NOMO-1 (cell line): ENCODE measurements around the gene KRT78.
"Not testable (repeated sequence)": the region's sequence is repeated elsewhere in the genome, so short reads cannot be mapped to it uniquely, and the experiment has no call there.

ENCODE experiments used
- DNase-seq, 2 experiments: peaks; one replicate each; lab custom pipeline; 2025; ENCODE audit not compliant: unreplicated experiment in 2 of 2; lab: John Stamatoyannopoulos, UW

The KRT78 gene

DNA sequence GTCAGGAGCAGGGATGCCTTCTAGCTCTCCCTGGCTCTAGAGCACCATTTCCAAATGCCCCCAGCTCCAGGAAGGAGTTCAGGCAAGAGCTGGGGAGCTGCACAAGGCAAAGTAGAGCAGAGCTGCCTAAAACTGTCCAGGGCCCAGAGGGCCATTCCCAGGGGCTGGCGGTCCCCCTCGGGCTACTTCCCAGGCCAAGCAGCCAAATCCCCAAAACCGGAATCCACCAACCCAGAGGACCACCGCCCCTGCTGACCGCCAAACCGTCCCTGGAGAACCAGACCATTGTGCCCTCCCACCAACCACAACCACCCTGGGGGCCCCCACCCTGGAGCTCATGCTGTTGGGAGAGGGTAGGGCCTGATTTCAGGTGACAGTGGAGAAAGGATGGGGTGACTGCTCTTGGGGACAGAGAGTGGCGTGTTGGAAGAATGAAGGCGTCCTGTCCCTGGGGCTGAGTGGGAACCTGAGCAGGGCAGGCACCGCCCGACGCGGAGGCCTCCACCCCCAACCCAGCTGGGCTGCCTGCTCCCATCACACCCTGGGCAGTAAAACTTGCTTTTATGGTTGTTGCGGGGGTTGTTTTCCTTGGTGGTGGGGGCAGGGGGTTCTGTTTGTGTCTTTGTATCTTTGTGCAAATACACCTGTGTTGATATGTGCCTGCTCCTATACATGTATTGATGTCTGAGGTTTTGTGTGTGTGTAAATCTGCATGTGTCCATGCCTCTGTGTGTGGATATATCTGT, 24.0 kb upstream of the KRT78 start:
- DNase-seq: no peak

DNA sequence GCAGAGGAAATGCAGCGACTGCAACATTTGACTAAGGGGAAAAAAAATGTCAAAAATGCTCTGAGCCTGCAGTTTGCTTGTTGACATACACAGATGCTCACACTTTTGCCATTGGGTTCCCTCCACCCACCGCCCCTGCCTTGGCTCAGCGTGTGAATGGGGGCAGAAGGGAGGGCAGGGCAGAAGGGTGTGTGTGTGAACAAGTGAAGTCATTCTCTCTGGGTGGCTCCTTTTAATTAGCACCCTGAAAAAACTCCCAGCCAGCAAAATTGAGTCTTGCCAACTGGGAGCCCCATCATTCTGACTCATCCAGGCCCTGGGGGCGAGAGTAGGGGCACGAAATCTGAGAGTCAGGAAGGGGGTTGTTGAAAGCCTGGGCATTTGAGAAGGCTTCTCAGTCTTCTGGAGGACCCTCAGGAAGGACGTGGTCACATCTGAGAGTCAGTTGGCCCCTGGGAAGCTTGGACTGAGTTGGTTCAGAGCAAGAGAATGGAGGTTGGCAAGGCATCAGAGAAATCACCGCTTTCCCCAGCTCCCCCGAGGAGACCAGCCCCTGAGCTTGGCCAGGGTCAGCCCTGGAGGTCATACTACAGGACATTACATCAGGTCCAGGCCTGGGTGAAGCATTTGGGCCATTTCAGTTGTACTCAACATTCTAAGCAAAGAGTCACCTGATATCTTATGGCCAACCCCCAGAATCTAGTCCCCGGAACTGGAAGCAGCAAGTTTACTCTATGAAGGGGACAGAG, 22.7 kb upstream of the KRT78 start:
- DNase-seq: no peak

DNA sequence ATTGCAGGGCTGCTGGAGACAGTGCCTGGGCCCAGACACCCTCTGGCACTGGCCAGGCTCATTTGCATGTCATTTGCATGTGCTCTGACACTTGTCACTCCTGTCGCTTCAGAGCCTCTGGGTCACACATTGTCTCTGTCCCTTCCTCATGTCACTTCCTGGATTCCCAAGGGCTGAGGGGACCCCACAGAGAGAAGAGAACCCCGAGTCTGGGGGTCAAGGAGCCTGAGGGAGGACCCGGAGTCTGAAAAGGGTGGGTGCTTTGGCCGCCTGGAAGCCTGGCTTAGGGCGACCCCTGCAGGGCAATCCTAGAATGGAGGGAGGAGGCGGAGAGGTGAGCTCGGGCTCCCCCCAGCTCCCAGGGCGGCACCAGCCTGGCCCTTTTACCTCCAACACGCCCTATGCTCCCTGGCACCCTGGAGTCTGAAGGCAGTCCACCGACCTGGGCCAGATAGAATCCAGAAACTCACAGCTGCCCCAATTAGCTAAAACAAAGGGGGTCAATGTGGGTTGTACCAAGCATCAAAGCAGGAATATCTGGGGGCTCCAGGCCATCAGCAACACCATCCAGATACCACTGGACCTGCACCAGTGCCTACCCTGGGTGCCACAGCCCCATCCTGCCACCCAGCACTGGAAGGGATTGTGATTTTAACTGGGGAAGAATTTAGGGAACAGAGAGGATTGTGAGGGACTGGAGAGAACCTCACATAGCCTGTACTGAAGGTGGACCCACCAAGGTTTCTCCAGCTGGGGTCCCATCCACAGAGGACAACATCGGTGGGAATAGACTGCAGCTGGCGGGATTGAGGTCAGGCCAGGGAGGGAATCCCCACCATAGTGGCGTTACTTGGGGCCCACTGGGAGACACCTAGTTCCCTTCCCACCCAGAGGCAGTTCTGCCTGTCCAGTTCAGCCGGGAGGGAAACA, 21.8 kb upstream of the KRT78 start:
- peak; percentile 25 to 46 for DNase-seq

DNA sequence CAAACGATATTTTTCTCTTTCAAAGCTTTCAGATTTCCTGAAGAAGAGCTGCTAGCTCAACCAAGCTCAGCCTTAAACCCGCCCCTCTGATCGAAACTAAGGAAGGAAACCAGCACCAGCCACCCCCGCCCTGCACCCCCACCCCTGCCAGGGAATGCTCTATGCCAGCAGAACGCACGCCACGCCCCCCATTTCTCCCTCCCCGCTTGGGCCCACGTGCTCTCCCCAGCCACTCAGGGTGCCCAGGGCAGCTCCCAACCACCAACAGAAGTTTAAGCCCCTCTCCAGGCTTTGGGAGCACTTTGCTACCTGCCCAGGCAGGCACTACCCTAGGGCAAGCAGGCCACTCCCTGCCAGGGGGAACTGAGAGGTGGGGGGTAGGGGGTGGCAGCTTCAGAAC, 18.8 kb upstream of the KRT78 start:
- DNase-seq: peak in 1 of 2 experiments; percentile 32

DNA sequence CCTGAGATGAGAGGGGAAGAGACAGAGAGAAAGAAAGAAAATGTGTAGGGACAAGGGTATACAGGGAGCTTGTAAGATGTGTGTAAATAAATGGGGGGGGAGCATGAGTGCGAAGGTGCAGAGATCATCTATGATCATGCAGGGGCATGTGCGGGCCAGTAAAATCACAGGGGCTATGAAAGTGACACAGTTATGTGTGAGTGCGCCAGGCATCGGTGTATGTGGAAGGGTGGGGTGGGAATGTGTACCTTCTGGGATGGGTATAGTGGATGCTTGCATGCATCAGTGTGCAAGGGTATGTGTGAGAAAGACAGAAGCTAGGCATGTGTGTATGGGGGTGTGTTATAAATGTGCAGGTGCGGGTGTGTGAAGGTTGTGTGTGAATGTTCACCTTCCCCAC, 18.4 kb upstream of the KRT78 start:
- no peak for DNase-seq

DNA sequence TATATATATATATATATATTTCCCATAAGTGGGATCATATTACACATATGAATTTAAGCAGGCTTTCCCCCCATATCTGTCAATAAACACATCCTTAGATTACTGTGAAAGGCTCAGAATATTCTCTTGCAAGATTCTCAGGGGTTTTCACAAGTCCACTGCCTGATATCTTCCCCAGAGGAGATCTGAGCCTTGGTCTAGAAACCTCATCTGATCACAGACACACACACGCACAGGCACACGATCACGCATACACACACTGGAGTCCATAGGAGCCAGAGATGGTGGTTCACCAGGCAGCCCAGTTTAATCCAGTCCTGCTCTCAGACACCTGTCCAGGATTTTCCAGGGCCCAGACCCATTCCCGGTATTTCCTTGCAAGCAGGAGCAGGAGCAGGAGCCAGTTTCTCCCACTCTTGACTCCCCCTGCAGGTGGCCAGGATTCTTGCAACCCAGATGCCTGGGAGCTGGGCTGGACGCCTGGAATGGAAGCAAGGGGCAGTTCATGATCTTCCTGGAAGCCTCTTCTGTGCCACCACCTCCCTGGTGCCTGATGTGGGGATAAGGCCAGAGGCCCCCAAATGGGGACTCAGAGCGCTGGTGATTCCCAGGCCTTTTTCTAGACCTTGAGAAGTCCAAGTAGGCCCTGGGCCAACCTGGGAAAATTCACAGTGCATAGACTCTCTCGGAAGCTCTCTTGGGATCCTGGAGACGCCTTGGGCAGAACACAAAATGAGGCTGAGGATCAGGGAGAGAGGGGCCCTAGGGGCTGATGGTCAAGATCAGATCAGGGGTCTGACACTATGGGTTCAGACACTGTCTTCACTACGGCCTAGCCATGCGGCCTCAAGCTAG, 16.5 kb upstream of the KRT78 start:
- no peak for DNase-seq

DNA sequence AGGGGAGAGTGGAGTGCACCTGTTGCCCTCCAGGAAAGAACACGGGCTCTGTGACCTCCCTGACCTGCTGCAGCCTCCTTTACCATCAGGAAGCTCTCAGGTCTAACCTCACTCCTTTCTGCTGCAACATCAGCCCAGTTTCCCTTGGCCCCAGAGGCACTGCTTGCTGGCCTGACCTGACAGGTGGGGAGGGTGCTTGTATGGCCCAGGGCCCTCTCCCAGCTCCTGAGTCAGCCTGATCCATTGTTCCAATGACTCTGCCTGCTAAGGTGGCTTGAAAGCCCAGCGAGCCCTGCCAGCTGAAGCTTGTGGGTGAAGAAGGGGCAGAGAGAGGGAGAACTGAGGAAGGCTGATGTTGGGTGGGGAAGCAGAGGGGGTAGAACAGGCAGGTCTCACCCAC, 13.2 kb upstream of the KRT78 start:
- no peak for DNase-seq

DNA sequence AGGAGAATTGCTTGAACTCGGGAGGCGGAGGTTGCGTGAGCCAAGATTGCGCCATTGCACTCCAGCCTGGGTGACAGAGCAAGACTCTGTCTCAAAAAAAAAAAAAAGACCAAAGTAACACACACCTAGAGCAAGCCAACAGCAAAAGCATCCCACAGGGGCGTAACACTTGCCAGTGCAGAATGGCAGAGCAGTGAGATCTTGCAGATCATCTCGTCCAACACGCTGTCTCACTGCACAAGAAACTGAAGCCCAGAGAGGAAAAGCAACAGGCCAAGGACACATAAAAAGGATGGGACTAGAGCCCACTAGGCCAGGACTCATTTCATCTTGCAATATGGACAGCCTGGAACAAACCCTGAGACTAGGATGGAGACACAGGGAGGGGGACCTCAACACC, 12.7 kb upstream of the KRT78 start:
- DNase-seq: no peak

DNA sequence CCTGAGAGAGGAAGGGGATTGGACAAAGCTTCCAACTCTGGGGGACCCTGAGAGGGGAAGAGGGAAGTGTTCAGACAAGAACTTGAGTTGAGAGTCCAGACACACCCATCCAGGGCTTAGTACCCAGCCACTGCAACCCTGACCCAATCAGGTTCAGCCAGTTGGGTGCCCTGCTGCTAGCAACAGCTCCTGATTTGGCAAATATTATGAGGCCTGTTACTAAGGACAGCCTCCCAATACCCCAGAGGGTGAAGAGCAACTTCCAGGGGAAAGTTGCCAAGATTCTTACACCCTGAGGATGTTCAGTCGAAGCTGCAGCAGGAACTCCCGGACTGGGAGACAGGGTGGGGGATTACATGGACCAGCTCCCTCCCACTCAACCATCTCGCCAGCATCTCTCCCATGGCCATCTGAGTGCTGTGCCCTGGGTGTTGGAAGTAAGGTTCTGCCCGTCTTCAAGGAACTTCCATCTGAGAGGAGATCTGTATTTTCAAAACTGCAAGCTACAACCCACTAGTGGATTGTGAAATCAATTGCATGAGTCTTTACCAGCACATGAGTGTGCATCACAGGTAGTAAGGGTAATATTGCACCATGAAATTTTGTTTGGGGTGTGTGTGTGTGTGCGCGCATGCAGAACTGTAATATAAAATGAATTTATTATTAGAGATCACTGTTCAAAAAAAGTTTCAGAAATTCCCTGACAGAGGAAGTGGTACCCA, 11.5 kb upstream of the KRT78 start:
- DNase-seq: no peak

DNA sequence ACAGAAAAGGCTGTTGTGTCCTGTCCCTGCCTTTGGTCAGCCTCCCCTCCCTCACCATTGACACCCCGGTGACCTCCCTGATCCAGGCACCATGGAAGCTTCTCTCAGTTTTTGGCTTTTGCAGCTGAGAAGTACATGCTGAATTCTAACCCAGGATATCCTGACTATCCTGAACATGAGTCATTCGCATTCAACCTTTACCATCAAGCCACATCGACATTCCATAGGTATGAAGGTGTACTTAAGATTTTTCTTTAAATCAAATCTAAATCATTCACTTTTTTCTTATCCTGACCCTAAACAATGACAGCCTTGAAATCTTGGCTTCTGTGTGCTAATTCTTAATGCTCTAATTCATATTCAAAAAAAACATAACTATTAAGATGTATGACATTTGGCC, 8.7 kb upstream of the KRT78 start:
- no peak for DNase-seq

DNA sequence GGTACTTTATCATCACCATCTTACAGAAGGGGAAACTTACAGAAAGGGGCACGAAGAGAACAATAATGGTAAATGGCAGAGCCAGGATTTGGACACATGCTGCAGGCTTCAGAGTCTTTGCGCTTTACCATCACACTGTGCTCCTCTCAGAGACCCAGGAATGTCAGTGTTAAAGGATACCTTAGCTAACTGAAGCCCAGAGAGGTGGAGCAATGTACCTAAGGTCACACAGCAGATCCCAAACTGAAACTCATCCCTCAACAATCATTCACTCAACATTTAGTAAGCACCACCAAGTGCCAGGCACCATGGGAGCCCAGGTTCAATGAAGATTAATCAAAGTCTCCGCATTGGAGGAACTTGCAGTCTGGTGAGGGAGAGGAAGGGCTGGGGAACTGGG, 8.0 kb upstream of the KRT78 start:
- no peak for DNase-seq

DNA sequence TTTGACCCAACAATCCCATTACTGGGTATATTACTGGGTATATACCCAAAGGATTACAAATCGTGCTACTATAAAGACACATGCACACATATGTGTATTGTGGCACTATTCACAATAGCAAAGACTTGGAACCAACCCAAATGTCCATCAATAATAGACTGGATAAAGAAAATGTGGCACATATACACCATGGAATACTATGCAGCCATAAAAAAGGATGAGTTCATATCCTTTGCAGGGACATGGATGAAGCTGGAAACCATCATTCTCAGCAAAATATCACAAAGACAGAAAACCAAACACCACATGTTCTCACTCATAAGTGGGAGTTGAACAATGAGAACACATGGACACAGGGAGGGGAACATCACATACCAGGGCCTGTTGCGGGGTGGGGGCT, 7.3 kb upstream of the KRT78 start:
- not testable (repeated sequence) for DNase-seq

DNA sequence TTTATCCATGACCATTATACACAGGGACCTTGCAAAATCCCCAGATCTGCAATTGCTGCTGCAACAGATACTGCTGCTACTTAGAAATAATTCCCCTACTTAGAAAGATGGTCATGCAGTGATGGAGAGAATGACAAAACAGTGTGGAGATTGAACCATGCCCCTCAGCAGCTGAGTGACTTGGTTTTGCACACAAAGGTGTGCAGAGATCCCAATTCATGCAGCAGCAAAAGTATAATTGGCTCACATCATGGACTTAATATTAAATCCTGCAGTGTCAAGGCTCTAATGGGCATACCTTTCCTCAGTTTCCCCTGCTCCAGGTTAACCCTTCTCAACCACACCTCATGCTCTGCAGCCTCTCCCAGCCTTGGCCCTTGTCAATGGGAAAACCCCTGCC, 3.0 kb upstream of the KRT78 start:
- DNase-seq: no peak

DNA sequence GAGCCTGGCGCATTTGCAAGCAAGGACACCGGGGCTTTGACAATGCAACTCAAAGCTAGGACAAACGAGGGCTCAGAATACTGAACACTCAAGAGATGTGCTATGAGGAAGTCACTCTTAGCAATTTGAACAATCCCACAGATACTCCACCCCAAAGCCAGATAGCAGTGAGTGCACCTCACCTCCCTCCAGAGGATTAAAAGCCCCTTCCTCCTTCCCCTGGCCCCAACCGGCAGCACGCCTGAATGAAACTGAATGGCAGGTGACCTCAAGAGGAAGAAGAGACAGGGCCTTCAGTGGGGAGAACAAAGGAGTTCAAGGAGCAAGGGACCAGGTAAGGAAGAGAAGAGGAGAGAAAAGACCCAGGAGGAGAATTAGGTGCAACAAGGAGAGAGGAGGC, 1.9 kb upstream of the KRT78 start:
- DNase-seq: no peak

DNA sequence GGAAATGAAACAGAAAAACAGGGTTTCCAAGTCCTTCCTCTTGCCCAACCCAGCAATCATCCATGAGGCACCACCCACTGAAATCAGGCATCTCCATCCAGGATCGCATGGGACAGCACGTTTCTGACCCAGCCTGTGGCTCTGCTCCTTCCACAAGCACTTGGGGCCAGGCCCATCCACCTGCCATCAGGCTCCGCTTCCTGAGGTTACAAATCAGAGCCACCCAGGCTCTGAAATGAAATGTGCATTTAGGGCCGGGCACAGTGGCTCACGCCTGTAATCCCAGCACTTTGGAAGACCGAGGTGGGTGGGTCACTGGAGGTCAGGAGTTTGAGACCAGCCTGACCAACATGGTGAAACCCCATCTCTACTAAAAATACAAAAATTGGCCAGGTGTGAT, 717 bp upstream of the KRT78 start:
- no peak for DNase-seq

DNA sequence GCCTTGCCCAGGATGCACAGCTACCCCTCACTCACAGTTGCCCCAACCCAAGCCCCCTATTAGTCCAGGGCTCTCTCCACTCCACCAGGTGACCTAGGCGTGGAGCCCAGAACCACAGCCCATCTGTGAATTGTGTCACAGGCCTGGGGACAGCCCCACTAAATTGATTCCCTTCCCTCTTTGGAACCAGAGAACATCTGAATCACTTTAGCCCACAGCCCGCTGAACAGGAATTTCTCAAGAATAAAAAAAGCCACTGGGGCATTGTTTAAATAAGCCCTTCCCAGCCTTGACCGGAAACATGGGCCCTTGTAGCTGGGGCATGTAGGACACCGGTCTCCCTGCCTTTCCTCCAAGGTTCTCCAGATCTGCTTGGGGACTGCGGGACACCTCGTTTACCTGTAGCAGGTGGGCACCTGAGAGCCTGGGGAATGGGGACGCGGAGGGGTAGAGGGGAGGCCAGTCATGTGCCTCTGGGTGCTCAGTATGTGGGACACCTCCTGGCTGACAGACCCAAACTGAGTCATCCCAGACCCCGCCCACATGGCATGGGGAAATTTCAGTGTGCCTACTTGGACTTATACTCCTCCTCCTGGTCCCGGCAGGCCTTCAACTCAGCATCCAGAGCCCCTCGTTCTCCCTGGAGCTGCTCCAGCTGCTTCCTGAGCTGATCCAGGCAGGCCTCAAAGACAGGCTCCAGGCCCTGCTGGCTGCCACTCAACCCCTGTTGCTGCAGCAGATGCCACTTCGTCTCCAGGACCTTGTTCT, 1.3 kb downstream of the KRT78 start:
- DNase-seq: no peak

DNA sequence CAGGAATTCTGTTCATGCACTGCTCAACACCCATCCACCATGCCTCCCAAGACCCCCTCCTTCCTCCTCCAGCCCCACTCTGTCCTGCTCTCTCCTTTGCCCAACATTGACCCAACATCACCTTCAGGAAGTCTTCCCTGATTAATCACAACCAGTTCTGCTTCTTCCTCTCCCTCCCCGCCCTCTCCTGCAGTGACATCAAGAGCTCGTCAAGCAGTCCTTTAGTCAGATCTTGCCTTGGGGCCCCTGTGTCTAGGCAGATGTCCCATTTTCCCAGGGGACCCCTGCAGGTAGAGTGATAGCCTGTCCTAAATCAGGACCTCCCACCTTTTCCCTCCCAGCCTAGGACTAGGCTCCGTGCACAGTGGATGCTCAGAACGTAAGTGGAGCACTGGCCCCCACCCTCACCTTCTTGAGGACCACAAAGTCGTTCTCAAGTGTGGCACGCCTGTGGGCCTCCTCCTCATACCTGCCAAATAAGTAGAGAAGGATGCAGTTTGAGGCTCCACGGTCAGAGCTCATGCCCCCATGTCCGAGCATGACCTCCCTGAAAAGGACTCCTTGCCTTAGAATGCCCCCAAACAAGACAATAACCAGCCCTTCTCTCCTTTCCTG, 2.3 kb downstream of the KRT78 start:
- no peak for DNase-seq

DNA sequence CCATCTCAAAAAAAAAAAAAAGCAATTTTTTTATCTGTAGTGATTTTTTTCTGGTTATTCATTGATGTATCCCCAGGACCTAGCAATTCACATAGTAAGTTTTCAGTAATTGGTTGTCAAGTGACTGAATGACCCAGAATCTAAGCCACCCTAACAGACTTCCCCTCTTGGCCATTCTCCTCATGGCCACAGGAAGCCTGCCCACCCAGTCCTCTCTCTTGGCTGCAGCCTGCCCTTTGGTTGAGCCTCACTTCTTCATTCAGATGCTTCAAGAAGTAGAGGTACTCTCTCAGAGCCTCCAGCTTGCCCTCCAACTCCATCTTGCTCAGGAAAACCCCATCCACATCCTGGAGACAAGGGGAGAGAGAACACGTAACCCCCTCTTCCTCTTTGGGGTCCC, 2.8 kb downstream of the KRT78 start:
- no peak for DNase-seq

DNA sequence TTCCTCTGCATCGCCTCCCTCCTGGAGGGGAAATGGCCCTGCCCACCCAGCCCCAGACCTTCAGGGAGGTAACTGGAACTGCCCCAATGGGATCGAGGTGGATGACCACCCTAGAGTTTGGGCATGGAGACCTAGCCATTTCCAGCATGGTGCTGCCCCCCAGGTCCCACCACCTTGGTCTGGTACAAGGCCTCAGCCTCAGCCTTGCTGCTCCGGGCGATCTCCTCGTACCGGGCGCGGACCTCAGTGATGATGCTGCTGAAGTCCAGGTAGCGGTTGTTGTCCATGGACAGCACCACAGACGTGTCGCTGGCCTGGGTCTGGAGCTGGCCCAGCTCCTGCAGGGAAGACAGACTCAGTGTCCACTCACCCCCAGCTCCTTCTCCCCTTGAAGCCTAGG, 4.4 kb downstream of the KRT78 start:
- DNase-seq: no peak
